ENCODE data around the gene KMT2C. TPM values are rescaled to one million over a fixed set of nuclear protein-coding genes. Genes with fewer than 3 reads are reported as not detected.

The KMT2C gene
- total and polyA plus RNA-seq, 2 of the 8 experiments (the other 6 are each of a cell fraction or from before 2014, with no cell fraction given), result 9.1 to 40.8 TPM

GRCh38 chr7:152414779-152415178 lies 21.0 kb downstream of the KMT2C start (continued):
- TF ChIP-seq KDM4A (IDR thresholded peaks at IDR 0.05; ENCODE audit: low read depth, low read length, severe bottlenecking), result no peak

All from H1 (cell line).